Measurements from ENCODE around the gene KIF6. TPM values are rescaled to one million over a fixed set of nuclear protein-coding genes. Genes with fewer than 3 reads are reported as not detected.

KIF6 gene
- total RNA-seq, 1 donor from 2014 or later: 1.4 TPM

- no peaks in the 10 kb centered on the region for H3K27me3 Mint-ChIP-seq (ENCODE audit: low read depth)
- peaks cover 20% of the 10 kb centered on the region for H3K4me1 Mint-ChIP-seq
- no peaks in the 10 kb centered on the region for H3K36me3 Mint-ChIP-seq
- no peaks in the 10 kb centered on the region for H3K9me3 Mint-ChIP-seq
- no peak overlapping the region for H3K4me3 Mint-ChIP-seq
- TF ChIP-seq CTCF (IDR thresholded peaks at IDR 0.05; ENCODE audit: unreplicated experiment): no peak
- H3K27ac Mint-ChIP-seq: no peak overlapping the region
- no peak for DNase-seq (ENCODE audit: low spot score in 2 of 2, unreplicated experiment in 2 of 2)
These were observed 296.4 kb downstream of the KIF6 start for GRCh38 chr6:39428816-39429215.

DNA sequence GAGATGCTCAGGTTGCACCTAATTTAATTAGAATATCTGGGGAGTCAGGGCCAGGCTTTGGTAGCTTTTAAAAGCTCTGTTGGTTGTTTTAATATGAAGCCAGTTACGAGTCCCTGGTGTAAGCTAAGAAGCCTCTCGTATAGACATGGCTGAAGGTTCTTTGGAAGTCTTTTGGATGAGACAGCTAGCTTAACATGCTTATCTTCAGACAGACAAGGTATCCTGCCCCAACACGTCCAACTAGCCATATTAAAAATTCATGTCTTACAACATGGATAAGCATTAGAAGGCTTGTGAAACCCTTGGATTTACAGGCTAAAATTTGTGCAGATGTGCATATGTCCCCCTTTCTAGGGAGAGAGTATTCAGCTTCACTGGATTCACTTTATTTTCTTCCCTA lies 297.1 kb downstream of the KIF6 start:
- H3K27me3 Mint-ChIP-seq (ENCODE audit: low read depth): no peaks in the 10 kb centered on the region
- TF ChIP-seq CTCF (IDR thresholded peaks at IDR 0.05; ENCODE audit: unreplicated experiment): no peak
- no peak overlapping the region for H3K27ac Mint-ChIP-seq
- DNase-seq (ENCODE audit: low spot score in 2 of 2, unreplicated experiment in 2 of 2): no peak
- no peaks in the 10 kb centered on the region for H3K9me3 Mint-ChIP-seq
- peaks cover 20% of the 10 kb centered on the region for H3K4me1 Mint-ChIP-seq
- no peaks in the 10 kb centered on the region for H3K36me3 Mint-ChIP-seq
- H3K4me3 Mint-ChIP-seq: no peak overlapping the region

GRCh38 chr6:39426073-39426456 lies 299.1 kb downstream of the KIF6 start:
- Mint-ChIP-seq H3K9me3 (no peaks in the 10 kb centered on the region), H3K27ac (no peak overlapping the region), H3K27me3 (ENCODE audit: low read depth) (no peaks in the 10 kb centered on the region), H3K36me3 (no peaks in the 10 kb centered on the region), H3K4me1 (peaks cover 10% of the 10 kb centered on the region), H3K4me3 (no peak overlapping the region)
- no peak for DNase-seq (ENCODE audit: low spot score in 2 of 2, unreplicated experiment in 2 of 2)
- TF ChIP-seq CTCF (IDR thresholded peaks at IDR 0.05; ENCODE audit: unreplicated experiment): no peak

DNA sequence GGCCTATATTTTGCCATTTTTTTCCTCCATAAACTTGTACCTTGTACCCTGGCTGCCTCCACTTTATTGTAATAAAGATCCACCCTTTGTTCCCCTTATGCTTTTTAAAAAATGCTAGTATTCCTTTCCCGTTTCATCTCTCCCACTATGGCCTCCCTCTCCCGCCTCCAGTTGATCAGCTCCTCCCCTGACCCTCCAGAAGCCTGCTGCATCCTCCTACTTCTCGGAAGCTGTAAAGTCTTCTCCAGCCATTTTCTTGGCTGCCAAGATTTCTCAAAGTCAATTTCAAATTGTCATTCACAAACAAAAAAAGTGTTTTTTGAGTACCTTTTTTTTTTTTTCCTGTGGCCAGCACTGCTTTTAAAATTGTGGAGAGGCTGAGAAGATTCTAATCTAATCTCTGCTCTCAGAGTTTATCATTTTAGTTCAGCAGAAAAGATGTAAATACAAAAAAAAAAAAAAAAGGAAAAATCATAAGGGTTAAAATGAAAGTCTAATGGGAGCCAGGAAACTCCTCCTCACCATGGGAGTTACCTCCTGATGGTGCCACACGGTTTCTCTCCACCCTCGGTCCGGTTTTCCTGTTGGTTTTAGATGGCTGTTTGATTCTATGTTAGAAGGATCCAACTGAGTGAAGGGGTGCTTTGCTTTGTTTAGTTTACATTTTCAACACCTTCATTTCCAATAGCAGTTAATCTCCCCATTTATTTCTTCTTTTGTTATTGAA lies 299.7 kb downstream of the KIF6 start:
- no peak for TF ChIP-seq CTCF (IDR thresholded peaks at IDR 0.05; ENCODE audit: unreplicated experiment)
- Mint-ChIP-seq H3K4me3 (no peak overlapping the region), H3K27ac (no peak overlapping the region), H3K9me3 (no peaks in the 10 kb centered on the region), H3K27me3 (ENCODE audit: low read depth) (no peaks in the 10 kb centered on the region), H3K4me1 (peaks cover 5% of the 10 kb centered on the region), H3K36me3 (no peaks in the 10 kb centered on the region)
- DNase-seq (ENCODE audit: low spot score in 2 of 2, unreplicated experiment in 2 of 2): no peak

GRCh38 chr6:39424831-39425230 lies 300.4 kb downstream of the KIF6 start:
- no peak for TF ChIP-seq CTCF (IDR thresholded peaks at IDR 0.05; ENCODE audit: unreplicated experiment)
- Mint-ChIP-seq H3K27ac (no peak overlapping the region), H3K4me3 (no peak overlapping the region), H3K27me3 (ENCODE audit: low read depth) (no peaks in the 10 kb centered on the region), H3K4me1 (peaks cover 5% of the 10 kb centered on the region), H3K36me3 (no peaks in the 10 kb centered on the region), H3K9me3 (no peaks in the 10 kb centered on the region)
- DNase-seq (ENCODE audit: low spot score in 2 of 2, unreplicated experiment in 2 of 2): no peak
